Astrocyte of the spinal cord (primary cell): ENCODE measurements around the gene NRIP1.

Experiments
- DNase-seq: peaks from one replicate; pipeline ENCODE4 v3.0.0; 2011; ENCODE audit warnings: low read depth, low spot score
- H3K4me3 ChIP-seq: 2 replicates; pipeline ENCODE4 v1.5.1; 2011; ENCODE audit warnings: low read depth, mild to moderate bottlenecking, low read length, moderate library complexity
- in situ Hi-C: cut with HindIII; loops from 2 replicates; pipeline ENCODE4 v1.10.0; 2017; ENCODE audit warnings: low sequenced_read_pairs
- TF ChIP-seq, protein P1 (sequence below): IDR thresholded peaks from 2 replicates; pipeline ENCODE4 v1.5.1; 2012; ENCODE audit warnings: low read depth, mild to moderate bottlenecking, low read length, inconsistent platforms

Gene NRIP1

DNA sequence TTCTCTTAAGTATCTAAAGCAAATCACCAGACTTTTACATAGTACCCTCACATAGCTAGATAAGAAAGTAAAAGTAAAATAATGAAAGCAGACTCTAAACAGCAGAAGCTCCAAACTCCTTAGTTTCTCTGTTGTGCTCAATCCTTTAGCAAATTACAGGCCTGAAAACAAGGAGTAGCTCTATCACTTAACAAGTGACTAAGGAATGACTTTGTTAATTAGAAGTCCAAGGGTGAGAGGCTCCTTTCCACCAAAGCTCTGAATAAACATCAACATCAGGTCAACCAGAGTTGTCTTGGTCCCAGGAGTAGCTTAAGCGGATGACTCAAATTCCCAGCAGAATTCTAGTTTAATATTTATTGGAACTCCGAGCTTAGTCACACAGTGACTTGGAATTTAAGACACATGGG lies 5.9 kb downstream of the NRIP1 start:
- peak; percentile 81 for DNase-seq
- TF ChIP-seq, protein P1, sequence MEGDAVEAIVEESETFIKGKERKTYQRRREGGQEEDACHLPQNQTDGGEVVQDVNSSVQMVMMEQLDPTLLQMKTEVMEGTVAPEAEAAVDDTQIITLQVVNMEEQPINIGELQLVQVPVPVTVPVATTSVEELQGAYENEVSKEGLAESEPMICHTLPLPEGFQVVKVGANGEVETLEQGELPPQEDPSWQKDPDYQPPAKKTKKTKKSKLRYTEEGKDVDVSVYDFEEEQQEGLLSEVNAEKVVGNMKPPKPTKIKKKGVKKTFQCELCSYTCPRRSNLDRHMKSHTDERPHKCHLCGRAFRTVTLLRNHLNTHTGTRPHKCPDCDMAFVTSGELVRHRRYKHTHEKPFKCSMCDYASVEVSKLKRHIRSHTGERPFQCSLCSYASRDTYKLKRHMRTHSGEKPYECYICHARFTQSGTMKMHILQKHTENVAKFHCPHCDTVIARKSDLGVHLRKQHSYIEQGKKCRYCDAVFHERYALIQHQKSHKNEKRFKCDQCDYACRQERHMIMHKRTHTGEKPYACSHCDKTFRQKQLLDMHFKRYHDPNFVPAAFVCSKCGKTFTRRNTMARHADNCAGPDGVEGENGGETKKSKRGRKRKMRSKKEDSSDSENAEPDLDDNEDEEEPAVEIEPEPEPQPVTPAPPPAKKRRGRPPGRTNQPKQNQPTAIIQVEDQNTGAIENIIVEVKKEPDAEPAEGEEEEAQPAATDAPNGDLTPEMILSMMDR: no peak
- in situ Hi-C loops: no loop called here
- H3K4me3 ChIP-seq: peak overlapping the region; percentile 8

DNA sequence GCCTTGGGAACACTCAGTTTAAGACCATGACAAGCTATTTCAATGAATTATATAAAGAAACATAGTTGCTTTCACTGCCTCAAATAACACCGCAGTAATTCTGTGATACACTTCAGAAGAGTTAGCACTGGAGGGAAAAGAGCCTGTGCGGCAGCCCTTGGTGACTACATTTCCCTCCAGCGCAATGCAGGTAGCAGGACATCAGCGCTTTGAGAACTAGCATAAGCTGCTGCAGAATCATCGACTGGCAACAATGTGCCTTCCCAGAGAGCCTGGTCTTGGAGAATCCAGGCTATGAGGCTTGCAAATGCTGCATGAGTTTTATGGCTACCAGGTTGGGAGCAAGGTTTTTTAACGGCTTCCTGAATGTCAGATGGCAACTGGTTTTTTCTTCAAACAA lies 7.5 kb downstream of the NRIP1 start:
- in situ Hi-C loops: no loop called here
- TF ChIP-seq, protein P1: no peak
- no peak overlapping the region for H3K4me3 ChIP-seq
- no peak for DNase-seq

DNA sequence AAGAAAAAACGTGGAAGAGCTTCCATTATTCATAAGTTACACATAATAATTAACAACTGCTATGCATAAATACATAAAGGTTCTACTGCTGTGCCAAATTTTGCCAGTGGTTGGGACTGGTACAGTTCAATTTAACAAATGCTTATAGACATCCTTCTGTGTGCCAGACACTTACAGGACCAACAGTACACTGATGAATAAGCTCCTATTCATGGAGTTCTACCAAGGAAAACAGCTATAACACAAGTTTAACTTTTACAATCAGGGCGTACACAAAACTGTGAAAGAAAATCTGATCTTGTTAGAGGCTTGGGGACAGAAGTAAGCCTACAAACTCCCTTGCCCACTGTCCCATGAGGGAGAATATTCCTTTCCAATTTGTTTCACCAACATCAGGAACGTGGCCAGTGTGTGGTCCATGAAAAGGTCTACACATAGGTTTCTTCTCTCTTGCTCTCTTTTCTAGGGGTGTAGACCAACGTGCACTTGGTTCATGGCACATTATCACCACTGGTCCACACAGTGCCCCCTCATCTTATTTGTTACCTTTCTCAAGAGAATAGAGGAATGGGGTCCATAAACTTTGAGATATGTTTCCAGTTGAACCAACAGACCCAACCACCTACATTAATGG lies 10.1 kb downstream of the NRIP1 start:
- in situ Hi-C loops: no loop called here
- no peak for DNase-seq
- TF ChIP-seq, protein P1: no peak
- no peak overlapping the region for H3K4me3 ChIP-seq

DNA sequence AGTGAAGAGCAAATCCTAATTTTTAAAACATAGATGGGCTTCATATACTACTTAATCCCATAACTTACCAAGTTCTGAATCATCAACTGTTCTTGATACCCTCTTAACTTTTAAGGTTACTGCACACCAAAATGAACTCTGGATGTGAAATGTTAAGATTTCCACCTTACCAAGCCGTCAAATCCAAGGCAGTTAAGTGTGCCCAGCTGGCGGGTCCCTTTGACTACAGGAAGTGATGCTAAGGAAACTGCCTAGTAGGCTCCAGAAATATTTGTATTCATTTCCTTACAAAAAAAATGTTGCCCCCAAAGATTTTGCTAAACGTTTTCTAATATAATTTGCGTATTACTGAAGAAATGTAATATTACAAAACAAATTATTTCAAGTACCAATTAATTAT lies 10.7 kb downstream of the NRIP1 start:
- no peak for DNase-seq
- in situ Hi-C loops: no loop called here
- no peak overlapping the region for H3K4me3 ChIP-seq
- TF ChIP-seq, protein P1: no peak

DNA sequence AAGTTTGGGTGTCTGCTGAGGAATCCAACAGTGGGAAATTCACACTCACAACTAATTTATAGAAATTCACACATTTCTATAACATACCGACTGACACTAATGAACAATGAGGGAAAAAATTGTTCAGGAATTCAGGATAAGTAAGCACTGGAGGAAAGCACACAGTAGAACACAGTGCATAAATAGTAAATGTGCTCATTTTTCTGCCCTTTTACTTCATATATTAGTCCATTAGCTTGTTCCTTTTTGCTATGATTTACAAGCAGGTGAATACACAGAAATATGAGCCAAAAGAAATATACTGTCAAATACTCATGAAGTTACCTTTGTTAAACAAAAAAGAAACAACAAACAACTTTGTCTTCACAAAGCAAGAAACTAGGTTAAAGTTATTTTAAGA lies 11.3 kb downstream of the NRIP1 start:
- TF ChIP-seq, protein P1: no peak
- no peak for DNase-seq
- in situ Hi-C loops: no loop called here
- no peak overlapping the region for H3K4me3 ChIP-seq

DNA sequence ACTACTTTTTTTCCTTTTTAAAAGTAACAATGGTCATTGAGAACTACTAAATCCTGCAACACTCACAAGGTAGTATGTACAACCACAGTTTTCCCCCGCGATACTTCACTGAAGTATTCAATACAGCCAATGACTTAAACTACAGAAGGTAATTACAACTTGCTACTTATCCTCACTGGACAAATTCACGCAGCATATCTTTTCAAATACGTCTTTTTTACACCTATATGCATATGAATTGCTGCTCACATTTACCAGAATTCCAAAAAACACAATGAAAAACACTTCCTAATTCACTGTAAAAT lies 12.4 kb downstream of the NRIP1 start:
- in situ Hi-C loops: no loop called here
- TF ChIP-seq, protein P1: no peak
- no peak overlapping the region for H3K4me3 ChIP-seq
- no peak for DNase-seq
